MV-4-11 (cell line): ENCODE measurements around the gene PDE2A.

ENCODE experiments used
- DNase-seq: peaks from one replicate; lab custom pipeline; 2025; lab: John Stamatoyannopoulos, UW

PDE2A gene

GRCh38 chr11:72613450-72613849, 60.8 kb downstream of the PDE2A start:
- no peak for DNase-seq

- no peak for DNase-seq
These were observed 64.7 kb downstream of the PDE2A start for GRCh38 chr11:72609476-72609875.

GRCh38 chr11:72609045-72609444, 65.2 kb downstream of the PDE2A start:
- peak; percentile 18 for DNase-seq

- no peak for DNase-seq
These were observed 66.7 kb downstream of the PDE2A start for GRCh38 chr11:72607496-72607895.

GRCh38 chr11:72606748-72607468, 67.3 kb downstream of the PDE2A start:
- peak; percentile 22 for DNase-seq

GRCh38 chr11:72605973-72606747, 68.1 kb downstream of the PDE2A start:
- DNase-seq, result no peak

- DNase-seq, result no peak
These were observed 70.0 kb downstream of the PDE2A start for GRCh38 chr11:72604256-72604655.

GRCh38 chr11:72602250-72602904, 71.8 kb downstream of the PDE2A start:
- DNase-seq, result no peak

- DNase-seq, result no peak
These were observed 73.7 kb downstream of the PDE2A start for GRCh38 chr11:72600557-72600956.

- no peak for DNase-seq
These were observed 74.7 kb downstream of the PDE2A start for GRCh38 chr11:72599325-72600117.

- no peak for DNase-seq
These were observed 75.3 kb downstream of the PDE2A start for GRCh38 chr11:72598906-72599305.

- no peak for DNase-seq
These were observed 75.8 kb downstream of the PDE2A start for GRCh38 chr11:72598466-72598865.

GRCh38 chr11:72597721-72598120, 76.5 kb downstream of the PDE2A start:
- DNase-seq, result no peak

GRCh38 chr11:72595292-72595684, 78.9 kb downstream of the PDE2A start:
- DNase-seq, result no peak

GRCh38 chr11:72594493-72595291, 79.5 kb downstream of the PDE2A start:
- DNase-seq, result no peak

- no peak for DNase-seq
These were observed 81.3 kb downstream of the PDE2A start for GRCh38 chr11:72592698-72593495.

GRCh38 chr11:72591785-72592502, 82.3 kb downstream of the PDE2A start:
- DNase-seq, result no peak

GRCh38 chr11:72591023-72591422, 83.2 kb downstream of the PDE2A start:
- DNase-seq, result no peak

GRCh38 chr11:72589802-72590761, 84.1 kb downstream of the PDE2A start:
- no peak for DNase-seq
